A549 (cell line): Measurements from ENCODE around the gene MTG2. TPM values are rescaled to one million over a fixed set of nuclear protein-coding genes. Genes with fewer than 3 reads are reported as not detected.

Experiments
- ATAC-seq, 2 experiments: fragments of 200-7000 bp in 1 of 2; fragments of >200 bp in 1 of 2; cut with Nextera tagmentation in 1 of 2; cut with Tn5 transposase in 1 of 2; 3 replicates each; pipeline versions ENCODE4 v1.8.0 to v1.9.1; 2018 to 2020; ENCODE audit warnings: mild to moderate bottlenecking in 1 of 2, moderate library complexity in 1 of 2
- CTCF ChIA-PET: fragments of 300-600 bp; sonication (Branson Sonifier 250); formaldehyde crosslinking; extraction: SDS; loops from one replicate; lab custom pipeline; 2021; ENCODE audit warnings: antibody characterized with exemption, inconsistent platforms; lab: Yijun Ruan, JAX
- POLR2A ChIA-PET: fragments of 350-600 bp; formaldehyde crosslinking; extraction: SDS; loops from one replicate; lab custom pipeline; 2021; ENCODE audit warnings: antibody characterized with exemption, inconsistent platforms; lab: Yijun Ruan, JAX
- DNase-seq, 2 experiments: peaks; one replicate each; pipeline versions ENCODE4 v3.0.0 to v3.0.0-alpha.2; 2011 to 2016; ENCODE audit warnings: low read depth in 1 of 2, low spot score in 1 of 2
- FAIRE-seq: peaks from 2 replicates; lab custom pipeline; 2011; peaks lifted over from hg19 to GRCh38; lab: Jason Lieb, UNC
- H3K27ac ChIP-seq, 2 experiments: fragments of >200 bp; sonication (Bioruptor Twin); formaldehyde crosslinking; 3 replicates each; pipeline ENCODE4 v1.5.1; 2016 to 2017
- H3K4me1 ChIP-seq: fragments of >200 bp; sonication (Bioruptor Twin); formaldehyde crosslinking; 3 replicates; pipeline ENCODE4 v1.6.1; 2016
- H3K4me2 ChIP-seq: fragments of >200 bp; sonication (Bioruptor Twin); formaldehyde crosslinking; 3 replicates; pipeline ENCODE4 v1.6.1; 2016
- H3K4me3 ChIP-seq: fragments of >200 bp; sonication (Bioruptor Twin); formaldehyde crosslinking; 3 replicates; pipeline ENCODE4 v1.5.1; 2016
- H3K9me3 ChIP-seq: fragments of >200 bp; sonication (Bioruptor Twin); formaldehyde crosslinking; 3 replicates; pipeline ENCODE4 v1.6.1; 2016
- CEBPB ChIP-seq, 2 experiments: fragments of >200 bp in 1 of 2; sonication (Bioruptor Twin) in 1 of 2; formaldehyde crosslinking in 1 of 2; IDR thresholded peaks; 2 replicates each; pipeline ENCODE4 v1.6.1; 2012 to 2016
- E2F6 ChIP-seq: IDR thresholded peaks from 2 replicates; pipeline ENCODE4 v1.6.1; 2012; ENCODE audit warnings: low read depth, borderline replicate concordance
- HES2 ChIP-seq: fragments of >200 bp; sonication (Bioruptor Twin); formaldehyde crosslinking; IDR thresholded peaks from 2 replicates; pipeline ENCODE4 v1.6.1; 2016
- HEYL ChIP-seq: fragments of 250-450 bp; sonication (Bioruptor Pico); IDR thresholded peaks from 2 replicates; pipeline ENCODE4 v1.8.0; 2021; ENCODE audit warnings: mild to moderate bottlenecking, moderate library complexity
- HOXB5 ChIP-seq: fragments of 250-450 bp; sonication (Bioruptor Pico); IDR thresholded peaks from 2 replicates; pipeline ENCODE4 v1.5.0; 2020; ENCODE audit warnings: mild to moderate bottlenecking, moderate library complexity
- MAZ ChIP-seq: fragments of 150-350 bp; IDR thresholded peaks from 2 replicates; pipeline ENCODE4 v1.6.1; 2014; ENCODE audit warnings: antibody characterized with exemption, low read depth, low read length, borderline replicate concordance
- NPAS2 ChIP-seq: fragments of 250-450 bp; sonication (Bioruptor Pico); IDR thresholded peaks from 2 replicates; pipeline ENCODE4 v1.8.0; 2022; ENCODE audit warnings: mild to moderate bottlenecking, moderate library complexity, borderline replicate concordance
- NR3C1 ChIP-seq: fragments of >200 bp; sonication (Bioruptor Twin); formaldehyde crosslinking; IDR thresholded peaks from 3 replicates; pipeline ENCODE4 v1.6.1; 2017
- PBX3 ChIP-seq: IDR thresholded peaks from 2 replicates; pipeline ENCODE4 v1.6.1; 2012
- RNF2 ChIP-seq: fragments of 200-600 bp; sonication (generic); IDR thresholded peaks from 2 replicates; pipeline ENCODE4 v1.6.1; 2016; ENCODE audit warnings: low read depth, mild to moderate bottlenecking, antibody characterized with exemption, moderate library complexity, borderline replicate concordance
- USF2 ChIP-seq: fragments of 450-650 bp; IDR thresholded peaks from 2 replicates; pipeline ENCODE4 v1.6.1; 2014; ENCODE audit warnings: antibody characterized with exemption
- ZC3H11A ChIP-seq: fragments of 450-650 bp; IDR thresholded peaks from 2 replicates; pipeline ENCODE4 v1.6.1; 2014; ENCODE audit warnings: antibody characterized with exemption, mild to moderate bottlenecking
- ZNF302 ChIP-seq: fragments of 250-450 bp; sonication (Bioruptor Pico); IDR thresholded peaks from 2 replicates; pipeline ENCODE4 v1.9.0; 2021; ENCODE audit warnings: inconsistent platforms, mild to moderate bottlenecking, moderate library complexity
- ZSCAN20 ChIP-seq: fragments of 250-450 bp; sonication (Bioruptor Pico); IDR thresholded peaks from 2 replicates; pipeline ENCODE4 v1.8.0; 2022; ENCODE audit warnings: mild to moderate bottlenecking, moderate library complexity
- WGBS: methylation state at CpG from one replicate; pipeline ENCODE4 v1.1.6; 2017; ENCODE audit errors: missing lambda C conversion rate; 5-methylcytosine and 5-hydroxymethylcytosine counted together
- polyA plus RNA-seq, 4 experiments: library from polyadenylated mRNA; depleted of rRNA in 3 of 4; stranded (reverse); fragments of >200 nt; fragmentation: RNase III in 1 of 4; extraction: RNeasy Plus Mini Kit Qiagen cat#74134 plus additional on column Dnase treatment in 1 of 4; gene quantifications; 2 replicates in 3 of 4; 3 replicates in 1 of 4; pipeline ENCODE4 v1.2.3, GENCODE V29; 2011 to 2017

MTG2 gene
- polyA plus RNA-seq, 2 of the 4 experiments (the other 2 are of a cell fraction): 21.9 to 28.7 TPM

- TF ChIP-seq HES2 (no peak), ZSCAN20 (CRISPR knock-in tag) (no peak), ZNF302 (CRISPR knock-in tag) (no peak)
These were observed 26.0 kb upstream of the MTG2 start (continued) for GRCh38 chr20:62156592-62157386.

DNA sequence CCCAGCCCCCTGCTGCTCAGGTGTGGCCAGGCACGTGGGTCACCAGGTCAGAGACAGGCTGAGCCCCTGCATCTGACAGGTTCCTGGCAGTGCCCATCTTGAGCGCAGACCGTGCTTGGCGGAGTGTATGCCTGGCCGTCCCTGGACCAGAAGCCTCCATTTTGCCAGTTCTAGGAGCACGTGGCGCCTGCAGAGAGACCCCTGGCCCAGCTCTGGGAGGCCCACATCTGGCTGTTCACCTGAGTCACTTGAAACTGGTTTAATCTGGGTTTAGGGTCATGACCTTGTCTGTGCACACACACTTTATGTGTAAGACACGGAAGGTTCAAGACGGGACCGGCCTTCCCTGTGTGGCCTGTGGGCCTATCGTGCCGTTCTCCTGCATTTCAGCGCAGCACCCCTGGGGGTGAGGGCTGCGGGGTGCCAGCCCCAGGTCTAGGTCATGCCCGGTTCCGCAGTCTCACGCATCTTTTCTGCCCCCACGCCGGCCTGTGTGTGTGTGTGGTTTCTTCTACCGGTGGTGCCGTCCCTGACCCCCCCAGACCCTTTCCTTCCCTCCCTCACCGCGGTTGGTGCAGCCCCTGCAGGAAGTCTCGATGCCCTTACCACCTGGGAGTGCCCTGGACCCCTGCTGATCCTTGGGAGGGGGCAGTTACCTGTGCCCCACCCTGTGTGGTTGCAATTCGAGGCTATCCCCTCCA, 25.3 kb upstream of the MTG2 start:
- H3K4me1 ChIP-seq: peaks cover 18% of the 10 kb centered on the region
- no peak for FAIRE-seq
- CTCF ChIA-PET: interaction anchor here (1.2 to 1.5 kb wide), 2 partner anchors 33 to 146 kb away, joined by 5 to 11 read pairs; no protein-coding TSS in a partner anchor
- H3K4me2 ChIP-seq: no peak overlapping the region
- POLR2A ChIA-PET: no interaction called here
- no peak overlapping the region for H3K27ac ChIP-seq
- WGBS: 85% methylated on average over 21 of the region's 25 CpGs
- no peak for DNase-seq
- peaks cover 6% of the 10 kb centered on the region; the same call in 2 of the 3 replicates for H3K9me3 ChIP-seq
- TF ChIP-seq CEBPB (IDR thresholded peaks at IDR 0.05) (no peak), HES2 (no peak)
- TF ChIP-seq, all 56 proteins: peak for 0
- no peak overlapping the region for H3K4me3 ChIP-seq
- ATAC-seq: no peak

DNA sequence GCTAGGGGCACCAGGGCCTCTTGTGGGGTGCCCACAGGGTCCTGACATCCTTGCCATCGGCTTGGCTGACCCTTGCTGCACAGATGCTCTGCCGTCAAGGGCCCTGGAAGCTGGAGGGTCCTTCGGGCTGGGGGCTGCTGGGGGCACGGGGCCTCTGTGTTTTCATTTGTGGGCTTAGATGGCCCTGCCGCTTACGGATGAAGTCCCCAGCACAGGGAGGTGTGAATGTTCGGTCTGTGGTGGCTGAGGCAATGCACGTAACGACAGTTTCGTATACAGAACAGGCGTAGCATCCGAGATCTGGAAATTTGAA, 24.8 kb upstream of the MTG2 start:
- peaks cover 18% of the 10 kb centered on the region for H3K4me1 ChIP-seq

More for the DNA sequence above, 24.8 kb upstream of the MTG2 start:
- H3K27ac ChIP-seq: no peak overlapping the region
- no peak overlapping the region for H3K4me2 ChIP-seq
- WGBS: 96% methylated on average over 10 of the region's 12 CpGs
- POLR2A ChIA-PET: no interaction called here
- peaks cover 6% of the 10 kb centered on the region; the same call in 2 of the 3 replicates for H3K9me3 ChIP-seq
- DNase-seq: no peak
- CTCF ChIA-PET: interaction anchor here (1.5 kb wide), 1 partner anchor 147 kb away, joined by 5 read pairs; no protein-coding TSS in a partner anchor
- H3K4me3 ChIP-seq: no peak overlapping the region
- ATAC-seq: no peak
- TF ChIP-seq NR3C1 (no peak), PBX3 (no peak), CEBPB (IDR thresholded peaks at IDR 0.05) (no peak), ZC3H11A (no peak), HES2 (no peak), RNF2 (no peak), ZNF302 (CRISPR knock-in tag) (no peak), MAZ (no peak), USF2 (no peak), NPAS2 (no peak), HEYL (CRISPR knock-in tag) (no peak), HOXB5 (CRISPR knock-in tag) (no peak), E2F6 (no peak)
- no peak for FAIRE-seq
